ENCODE data around the gene KLHL6.

Gene KLHL6, protein sequence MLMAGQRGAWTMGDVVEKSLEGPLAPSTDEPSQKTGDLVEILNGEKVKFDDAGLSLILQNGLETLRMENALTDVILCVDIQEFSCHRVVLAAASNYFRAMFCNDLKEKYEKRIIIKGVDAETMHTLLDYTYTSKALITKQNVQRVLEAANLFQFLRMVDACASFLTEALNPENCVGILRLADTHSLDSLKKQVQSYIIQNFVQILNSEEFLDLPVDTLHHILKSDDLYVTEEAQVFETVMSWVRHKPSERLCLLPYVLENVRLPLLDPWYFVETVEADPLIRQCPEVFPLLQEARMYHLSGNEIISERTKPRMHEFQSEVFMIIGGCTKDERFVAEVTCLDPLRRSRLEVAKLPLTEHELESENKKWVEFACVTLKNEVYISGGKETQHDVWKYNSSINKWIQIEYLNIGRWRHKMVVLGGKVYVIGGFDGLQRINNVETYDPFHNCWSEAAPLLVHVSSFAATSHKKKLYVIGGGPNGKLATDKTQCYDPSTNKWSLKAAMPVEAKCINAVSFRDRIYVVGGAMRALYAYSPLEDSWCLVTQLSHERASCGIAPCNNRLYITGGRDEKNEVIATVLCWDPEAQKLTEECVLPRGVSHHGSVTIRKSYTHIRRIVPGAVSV

GRCh38 chr3:183555541-183556081 is at the start of gene KLHL6:
TSS of gene KLHL6 (minus strand) at chr3:183555706. CDS start at chr3:183555653, 53 bp downstream.
- peak in 21 of 42 donors; percentile 9 to 59 (median 23) for DNase-seq
- intact Hi-C loops (cut with DNase I), result no loop called here

DNA sequence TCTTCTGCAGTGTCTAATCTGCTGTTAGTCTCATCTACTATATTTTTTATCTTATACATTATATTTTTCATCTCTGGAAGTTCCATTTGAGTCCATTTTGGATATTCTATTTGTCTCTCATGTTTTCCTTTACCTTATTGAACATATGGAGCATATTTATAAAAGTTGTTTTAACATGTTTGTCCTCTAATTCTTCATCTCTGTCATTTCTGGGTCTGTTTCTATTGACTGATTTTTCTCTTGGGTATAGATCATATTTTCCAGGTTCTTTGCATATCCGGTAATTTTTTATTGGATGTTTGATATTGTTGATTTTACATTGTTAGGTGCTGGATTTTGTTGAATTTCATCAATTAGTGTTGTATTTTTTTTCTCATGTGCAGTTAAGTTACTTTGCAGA is 42.5 kb upstream of the KLHL6 start:
- DNase-seq, result no peak
- intact Hi-C loops (cut with DNase I), result loop anchor here (10.0 kb wide), 1 partner anchor 93 kb away; no protein-coding TSS in a partner anchor

GRCh38 chr3:183594636-183595035 is 39.1 kb upstream of the KLHL6 start:
- intact Hi-C loops (cut with DNase I), result loop anchor here (10.0 kb wide), 1 partner anchor 90 kb away; no protein-coding TSS in a partner anchor
- peak in 1 of 42 donors; percentile 7 for DNase-seq

GRCh38 chr3:183592821-183593220 is 37.3 kb upstream of the KLHL6 start:
- intact Hi-C loops (cut with DNase I), result loop anchor here (10.0 kb wide), 1 partner anchor 88 kb away; no protein-coding TSS in a partner anchor

GRCh38 chr3:183591881-183592521 is 36.5 kb upstream of the KLHL6 start:
- intact Hi-C loops (cut with DNase I), result loop anchor here (10.0 kb wide), 1 partner anchor 87 kb away; no protein-coding TSS in a partner anchor

More at GRCh38 chr3:183592821-183593220, 37.3 kb upstream of the KLHL6 start:
- no peak for DNase-seq

GRCh38 chr3:183590442-183590841 is 34.9 kb upstream of the KLHL6 start:
- intact Hi-C loops (cut with DNase I), result loop anchor here (10.0 kb wide), 1 partner anchor 86 kb away; no protein-coding TSS in a partner anchor
- peak in 1 of 42 donors; percentile 4 for DNase-seq

More at GRCh38 chr3:183591881-183592521, 36.5 kb upstream of the KLHL6 start:
- peak in 1 of 42 donors; percentile 3 for DNase-seq

GRCh38 chr3:183587336-183587735 is 31.8 kb upstream of the KLHL6 start:
- peak in 1 of 42 donors; percentile 20 for DNase-seq
- intact Hi-C loops (cut with DNase I), result no loop called here

DNA sequence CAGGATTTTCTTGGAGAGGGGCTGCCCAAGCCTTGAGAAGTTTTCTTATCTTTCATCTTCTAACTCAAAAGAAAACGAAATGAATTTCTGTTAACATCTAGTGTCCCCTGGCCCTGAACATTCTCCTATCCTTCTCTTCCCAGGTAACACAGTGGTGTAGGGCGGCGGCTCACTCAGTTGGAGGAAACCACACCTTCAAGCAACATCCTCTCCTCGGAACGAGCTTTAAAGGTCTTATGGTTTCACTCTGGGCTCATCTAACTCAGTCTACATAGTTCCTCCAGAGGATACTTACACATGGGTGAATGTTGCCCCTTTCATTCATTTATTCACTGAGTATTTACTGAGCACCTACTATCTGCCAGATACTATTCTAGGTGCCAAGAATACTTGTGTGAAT is 31.0 kb upstream of the KLHL6 start:
- intact Hi-C loops (cut with DNase I), result no loop called here
- no peak for DNase-seq

DNA sequence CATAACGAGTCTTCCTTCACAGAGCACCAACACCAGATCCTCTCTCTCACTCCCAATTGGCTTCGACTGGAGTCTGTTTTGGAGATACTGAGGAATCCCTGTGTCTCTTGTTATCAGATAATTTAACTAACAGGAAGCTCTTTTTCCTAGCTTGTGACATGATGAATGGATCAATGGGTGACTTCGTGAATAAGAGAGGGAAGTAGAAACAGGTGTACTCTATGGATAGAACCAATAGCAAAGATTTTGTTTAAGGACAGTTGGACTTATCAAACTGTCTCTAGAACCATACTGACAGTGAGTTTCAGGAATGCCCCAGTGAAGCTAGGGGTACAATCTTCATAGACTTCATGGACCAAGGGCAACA is 29.4 kb upstream of the KLHL6 start:
- DNase-seq, result no peak
- intact Hi-C loops (cut with DNase I), result no loop called here

GRCh38 chr3:183584246-183584913 is 28.9 kb upstream of the KLHL6 start:
- intact Hi-C loops (cut with DNase I), result no loop called here
- DNase-seq, result peak in 37 of 42 donors; percentile 14 to 81 (median 52)

DNA sequence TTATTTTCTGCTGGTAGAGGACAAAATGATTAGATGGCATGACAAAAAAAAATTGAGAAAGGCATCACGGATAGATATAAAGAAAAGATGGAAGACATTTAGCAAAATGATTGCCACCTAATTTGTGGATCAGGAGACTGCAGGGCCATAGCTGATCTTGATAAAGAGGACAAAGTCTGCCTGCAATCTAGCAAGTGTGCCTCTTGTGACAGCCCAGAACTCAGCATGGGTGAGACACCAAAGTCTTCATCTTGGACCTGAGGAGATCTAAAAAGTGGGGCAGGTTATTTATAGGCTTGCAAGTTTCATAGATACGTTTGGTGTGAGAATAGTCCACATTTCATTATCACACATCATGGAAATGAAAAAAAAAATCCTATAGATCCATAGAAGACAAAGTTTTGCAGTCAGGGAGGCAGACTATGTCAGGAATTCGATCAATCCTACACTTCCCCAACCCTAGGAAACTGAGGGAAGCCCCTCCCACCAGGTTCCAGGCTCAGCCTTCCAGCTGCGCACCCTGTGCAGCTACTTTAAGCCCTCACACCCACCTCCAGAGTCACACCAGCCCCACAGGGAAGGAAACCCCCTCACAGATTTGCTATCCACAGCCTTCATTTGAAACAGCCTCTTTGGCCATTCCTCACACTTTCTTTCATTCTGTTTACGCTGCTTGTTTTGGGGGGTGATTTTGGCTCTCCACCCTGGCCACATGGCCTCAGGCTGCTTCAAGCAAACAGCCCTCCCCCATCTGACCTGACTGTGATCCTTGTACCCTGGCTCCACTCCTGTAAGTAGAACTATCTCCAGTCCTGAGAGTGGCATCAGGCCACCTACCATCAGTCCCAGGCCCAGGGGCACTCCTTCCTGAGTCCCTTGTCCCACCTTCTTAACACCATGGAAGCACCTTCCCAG is 28.1 kb upstream of the KLHL6 start:
- DNase-seq, result no peak
- intact Hi-C loops (cut with DNase I), result no loop called here

DNA sequence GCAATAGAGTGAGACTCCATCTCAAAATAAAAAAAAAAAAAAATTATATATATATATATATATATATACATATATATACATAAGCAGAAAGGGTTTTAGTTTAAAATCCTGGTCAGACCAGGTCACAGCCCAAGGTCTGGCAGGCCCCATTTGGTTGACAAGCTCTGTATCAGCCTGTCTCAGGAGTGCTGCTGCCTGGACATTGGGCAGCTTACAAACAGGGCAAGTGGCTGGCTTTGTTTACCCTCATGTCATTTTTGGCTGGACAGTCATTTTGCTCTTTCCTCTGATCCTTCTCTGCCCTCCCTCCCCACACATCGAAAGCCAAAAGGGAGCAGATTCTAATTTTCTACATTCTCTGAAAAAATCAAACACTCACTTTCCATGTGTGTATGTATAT is 26.7 kb upstream of the KLHL6 start:
- intact Hi-C loops (cut with DNase I), result no loop called here
- DNase-seq, result no peak

DNA sequence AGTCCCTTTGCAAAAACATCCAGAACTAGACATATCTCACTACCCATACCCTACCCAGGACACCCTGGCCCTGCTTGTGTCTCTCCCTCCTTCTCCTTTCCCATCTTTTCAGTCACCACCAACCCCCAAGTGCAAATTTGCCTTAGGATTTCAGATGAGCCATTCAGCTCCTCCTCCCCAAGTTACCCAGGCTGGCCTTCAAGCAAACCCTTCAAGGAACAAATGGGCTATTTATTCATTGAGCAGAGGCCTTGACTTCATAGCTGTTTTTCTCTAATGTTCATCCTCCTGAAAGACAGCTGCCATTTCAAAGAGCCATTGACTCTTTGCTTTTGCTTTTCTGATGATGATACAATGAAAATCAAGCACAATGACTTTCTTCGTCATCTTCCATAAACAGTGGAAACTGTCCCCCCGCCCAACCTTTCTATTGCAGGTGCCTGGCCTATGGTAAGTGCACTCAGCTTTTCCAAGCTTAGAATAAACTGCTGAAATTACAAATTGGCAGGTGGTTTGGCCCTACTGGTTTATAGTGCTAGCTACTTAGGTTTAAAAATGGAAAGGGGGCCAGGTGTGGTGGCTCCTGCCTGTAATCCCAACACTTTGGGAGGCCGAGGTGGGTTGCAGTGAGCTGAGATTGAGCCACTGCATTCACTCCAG is 26.1 kb upstream of the KLHL6 start:
- peak in 12 of 42 donors; percentile 18 to 64 (median 32) for DNase-seq
- intact Hi-C loops (cut with DNase I), result no loop called here

DNA sequence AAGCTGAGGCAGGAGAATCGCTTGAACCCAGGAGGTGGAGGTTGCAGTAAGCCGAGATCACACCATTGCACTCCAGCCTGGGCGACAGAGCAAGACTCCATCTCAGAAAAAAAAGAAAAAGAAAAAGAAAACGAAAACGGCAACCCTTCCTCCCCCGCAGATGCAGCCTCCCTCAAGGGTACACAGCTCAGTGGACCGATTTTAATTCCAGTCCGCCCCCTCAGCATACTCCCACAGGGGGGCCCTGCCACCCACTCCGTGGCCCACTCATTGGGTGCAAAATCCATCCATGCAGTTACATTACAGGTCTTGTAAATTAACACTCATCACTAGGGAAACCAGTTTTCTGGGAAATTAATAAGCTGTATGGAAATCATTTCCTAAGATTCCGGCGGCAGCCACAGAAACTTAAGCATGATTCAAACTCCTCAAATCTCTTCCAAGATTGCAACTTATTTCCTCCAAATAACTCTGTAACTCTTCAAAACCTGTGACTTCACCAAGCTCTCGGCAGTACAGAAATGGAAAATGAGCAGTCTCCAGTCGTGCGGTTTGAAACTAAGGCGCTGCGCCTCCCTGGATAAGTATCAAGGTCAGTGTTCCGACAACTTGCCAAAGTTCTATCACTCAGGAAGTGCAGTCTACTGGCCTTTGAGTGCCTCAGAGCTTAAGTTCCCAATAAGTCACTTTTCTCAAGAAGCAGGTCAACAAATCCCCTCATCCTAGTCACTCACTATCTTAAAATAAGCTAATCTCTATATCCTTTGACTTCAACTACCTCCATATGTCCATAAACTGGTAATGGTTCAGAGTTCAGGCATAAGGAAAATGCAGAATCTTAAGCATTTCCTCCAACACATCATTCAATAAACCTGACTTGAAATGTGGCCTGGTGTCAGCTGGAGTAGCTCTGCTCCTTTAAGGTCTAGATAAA is 24.7 kb upstream of the KLHL6 start:
- DNase-seq, result peak in 8 of 42 donors; percentile 8 to 44 (median 19)
- intact Hi-C loops (cut with DNase I), result no loop called here

DNA sequence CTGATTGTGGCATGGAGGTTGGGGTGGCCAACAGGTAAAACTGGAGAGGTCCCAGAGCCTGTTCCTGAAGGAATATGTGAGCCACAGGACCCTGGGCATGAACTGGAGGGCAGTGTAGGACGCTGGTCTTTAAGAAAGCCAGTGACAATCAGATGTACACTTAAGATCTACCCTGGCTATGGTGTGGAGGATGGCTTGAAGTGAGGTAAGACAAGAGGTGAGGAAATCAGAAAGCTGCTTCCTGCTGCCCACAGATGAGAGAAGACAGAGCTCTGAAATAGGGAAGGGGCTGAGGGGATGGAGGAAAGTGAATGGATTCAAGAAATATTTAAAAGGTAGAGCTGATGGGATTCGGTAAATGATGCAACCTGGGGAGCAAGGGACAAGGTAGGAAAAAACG is 22.7 kb upstream of the KLHL6 start:
- no peak for DNase-seq
- intact Hi-C loops (cut with DNase I), result no loop called here

GRCh38 chr3:183577346-183577745 is 21.8 kb upstream of the KLHL6 start:
- no peak for DNase-seq
- intact Hi-C loops (cut with DNase I), result no loop called here
